ENCODE data around the gene SYNPR.
"Not testable (repeated sequence)": the region's sequence is repeated elsewhere in the genome, so short reads cannot be mapped to it uniquely, and the experiment has no call there.

The SYNPR gene

GRCh38 chr3:63644212-63644797 is 366.2 kb downstream of the SYNPR start:
- DNase-seq = no peak

- DNase-seq = not testable (repeated sequence)
Observed at GRCh38 chr3:63644928-63645781, 367.0 kb downstream of the SYNPR start.

GRCh38 chr3:63652066-63652725 is 374.1 kb downstream of the SYNPR start, which contains the start of gene SNTN:
TSS of gene SNTN (plus strand) at chr3:63652675. CDS start at chr3:63652688, 13 bp downstream.
- DNase-seq = no peak

- no peak for DNase-seq
Observed at GRCh38 chr3:63654211-63654610, 376.1 kb downstream of the SYNPR start.

- no peak for DNase-seq
Observed at GRCh38 chr3:63654931-63655330, 376.8 kb downstream of the SYNPR start.

- DNase-seq = no peak
Observed at GRCh38 chr3:63655519-63655918, 377.4 kb downstream of the SYNPR start.

- no peak for DNase-seq
Observed at GRCh38 chr3:63656786-63657185, 378.7 kb downstream of the SYNPR start.

GRCh38 chr3:63661242-63661641 is 383.1 kb downstream of the SYNPR start:
- DNase-seq = no peak

- DNase-seq = no peak
Observed at GRCh38 chr3:63662011-63662410, 383.9 kb downstream of the SYNPR start.

- no peak for DNase-seq
Observed at GRCh38 chr3:63662500-63662899, 384.4 kb downstream of the SYNPR start.

Data from CD4-positive, alpha-beta T cell treated with Interleukin-4 for 1 hour (primary cell).